ENCODE results near the gene MLPH. TPM values are rescaled to one million over a fixed set of nuclear protein-coding genes. Genes with fewer than 3 reads are reported as not detected.
"Not testable (repeated sequence)": the region's sequence is repeated elsewhere in the genome, so short reads cannot be mapped to it uniquely, and the experiment has no call there.

The MLPH gene
- total and polyA plus RNA-seq, 2 of the 4 experiments (the other 2 are of a cell fraction): 13.8 to 21.6 TPM

DNA sequence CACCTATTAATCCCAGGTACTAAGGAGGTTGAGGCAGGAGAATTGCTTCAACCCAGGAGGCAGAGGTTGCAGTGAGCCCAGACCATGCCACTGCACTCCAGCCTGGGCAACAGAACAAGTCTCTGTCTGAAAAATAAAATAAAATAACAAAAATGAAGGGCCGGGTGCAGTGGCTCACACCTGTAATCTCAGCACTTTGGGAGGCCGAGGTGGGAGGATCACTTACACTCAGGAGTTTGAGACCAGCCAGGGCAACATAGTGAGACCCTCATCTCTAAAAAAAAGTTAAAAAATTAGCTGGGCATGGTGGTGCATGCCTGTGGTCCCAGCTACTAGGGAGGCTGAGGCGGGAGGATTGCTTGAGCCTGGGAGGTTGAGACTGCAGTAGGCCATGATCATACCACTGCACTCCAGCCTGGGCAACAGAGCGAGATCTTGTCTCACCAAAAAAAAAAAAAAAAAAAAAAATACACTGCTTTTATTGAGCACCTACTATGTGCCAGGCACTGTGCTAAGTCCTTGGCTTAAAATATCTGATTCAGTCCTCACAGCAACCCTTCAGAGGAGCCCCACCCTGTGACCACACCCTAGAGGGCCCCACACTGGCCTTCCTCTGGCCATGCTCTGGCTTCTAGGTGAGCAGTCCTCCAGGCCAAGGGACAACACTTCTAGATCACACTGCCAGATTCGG lies 108.9 kb downstream of the MLPH start:
- H3K4ac ChIP-seq (ENCODE audit: low read depth, low read length); H3K4me2 ChIP-seq (ENCODE audit: low read depth, low read length); H4K8ac ChIP-seq (ENCODE audit: low read depth in 2 of 2, low read length in 2 of 2); H3K27ac ChIP-seq (ENCODE audit: insufficient read depth, low read length); H3K9me3 ChIP-seq (ENCODE audit: control insufficient read depth, insufficient read depth, low read length); H2AK5ac ChIP-seq (ENCODE audit: low read depth, low read length); intact Hi-C loops (cut with micrococcal nuclease); H3K14ac ChIP-seq (replicated peaks; ENCODE audit: low read depth, low read length); in situ Hi-C loops (cut with MboI; ENCODE audit: low sequenced_read_pairs); H3K36me3 ChIP-seq (ENCODE audit: control insufficient read depth, insufficient read depth, low read length); H3K23ac ChIP-seq (ENCODE audit: low read depth, low read length); H4K91ac ChIP-seq (ENCODE audit: insufficient read depth, low read depth, low read length); dilution Hi-C loops (cut with HindIII; ENCODE audit: low sequenced_read_pairs, unreplicated experiment); H3K9me1 ChIP-seq (ENCODE audit: insufficient read depth, low read length); H2BK15ac ChIP-seq (ENCODE audit: low read depth, low read length); ATAC-seq (ENCODE audit: low read depth); H3K27me3 ChIP-seq (ENCODE audit: control insufficient read depth, insufficient read depth, low read length); H2AK9ac ChIP-seq (replicated peaks; ENCODE audit: low read depth, low read length, poor library complexity); POLR2A ChIA-PET (ENCODE audit: unreplicated experiment); H2AFZ ChIP-seq (replicated peaks; ENCODE audit: low read length, poor library complexity); H3K18ac ChIP-seq (ENCODE audit: low read depth, low read length); H4K20me1 ChIP-seq (ENCODE audit: insufficient read depth, low read length); H3K56ac ChIP-seq (ENCODE audit: extremely low read depth, insufficient read depth, low read length); H4K5ac ChIP-seq (ENCODE audit: low read depth, low read length); DNase-seq; BruUV-seq (replicated peaks); H3K9ac ChIP-seq (ENCODE audit: low read depth, low read length); H3K79me1 ChIP-seq (ENCODE audit: low read depth in 1 of 2, low read length in 2 of 2); H3K4me1 ChIP-seq (ENCODE audit: control insufficient read depth, insufficient read depth, low read length); H3K4me3 ChIP-seq (ENCODE audit: insufficient read depth, low read depth, low read length); H2BK120ac ChIP-seq (ENCODE audit: low read depth, low read length); H2BK20ac ChIP-seq (ENCODE audit: low read depth, low read length); H2BK5ac ChIP-seq (ENCODE audit: low read depth, low read length, poor library complexity, severe bottlenecking): not testable (repeated sequence)
- CTCF ChIA-PET: interaction anchor here (0.7 kb wide), 1 partner anchor 176 kb away, joined by 4 read pairs; no protein-coding TSS in a partner anchor
- WGBS, 2 experiments (ENCODE audit: extremely low coverage in 2 of 2, insufficient read length in 1 of 2): no CpG with 5 or more reads among the region's 5 CpGs

Measured in IMR-90 (cell line).